NCI-H524 treated with DMSO at 0.1 percent for 48 hours (cell line): ENCODE data around the gene ARHGEF38.
"Not testable (repeated sequence)": the region's sequence is repeated elsewhere in the genome, so short reads cannot be mapped to it uniquely, and the experiment has no call there.

Experiments used
- DNase-seq: peaks from one replicate; lab custom pipeline; 2025; lab: John Stamatoyannopoulos, UW

The ARHGEF38 gene

GRCh38 chr4:105560421-105560848 lies 8.0 kb downstream of the ARHGEF38 start:
- no peak for DNase-seq

- no peak for DNase-seq
Measured at GRCh38 chr4:105563352-105563751, 10.9 kb downstream of the ARHGEF38 start.

- no peak for DNase-seq
Measured at GRCh38 chr4:105568584-105568983, 16.2 kb downstream of the ARHGEF38 start.

GRCh38 chr4:105569057-105569865 lies 16.8 kb downstream of the ARHGEF38 start:
- DNase-seq = no peak

DNA sequence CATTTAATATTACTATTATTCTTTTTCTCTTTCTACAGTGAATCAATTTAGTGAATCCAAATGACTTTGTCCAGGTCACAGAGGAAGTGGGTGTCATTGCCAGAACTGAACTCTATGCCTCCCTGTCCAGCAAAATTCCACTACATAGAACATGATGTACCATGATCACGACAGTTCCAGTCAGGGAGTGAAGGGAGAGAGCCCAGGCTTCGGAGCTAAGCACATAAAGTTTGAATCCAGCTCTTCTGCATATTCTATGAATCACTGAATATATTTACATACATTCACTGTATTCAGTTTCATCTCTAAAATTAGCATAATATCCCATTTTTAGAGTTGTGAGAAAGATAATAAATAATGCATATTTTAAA lies 17.4 kb downstream of the ARHGEF38 start:
- no peak for DNase-seq

GRCh38 chr4:105572296-105572695 lies 19.9 kb downstream of the ARHGEF38 start:
- no peak for DNase-seq

DNA sequence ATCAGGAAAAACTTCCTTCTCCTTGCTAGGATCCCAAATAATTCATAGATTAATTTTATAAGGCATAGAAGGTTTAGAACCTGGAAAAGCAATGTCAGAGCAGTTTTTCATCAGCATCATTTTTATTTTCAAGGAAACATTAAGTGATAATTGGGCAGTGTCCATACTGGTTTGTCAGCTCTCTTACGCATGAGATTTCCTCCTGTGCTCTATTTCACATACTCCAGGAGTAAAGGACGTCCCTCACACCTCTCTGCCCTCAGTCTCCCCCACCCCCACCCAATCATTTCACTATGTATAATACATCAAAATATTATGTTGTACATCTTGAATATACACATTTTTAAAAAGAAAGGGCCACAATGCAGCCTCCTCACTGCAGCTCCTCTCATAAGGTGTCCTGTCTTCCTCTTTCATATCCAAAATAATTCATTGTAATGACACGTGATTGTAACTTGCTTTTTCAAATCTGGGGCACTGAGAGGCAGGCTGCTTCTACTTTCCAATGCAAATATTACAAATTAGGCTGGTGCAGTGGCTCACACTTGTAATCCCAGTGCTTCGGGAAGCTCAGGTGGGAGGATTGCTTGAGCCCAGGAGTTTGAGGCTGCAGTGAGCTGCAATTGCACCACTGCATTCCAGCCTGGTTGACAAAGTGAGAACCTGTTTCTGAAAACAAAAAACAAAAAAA lies 34.4 kb downstream of the ARHGEF38 start:
- no peak for DNase-seq

DNA sequence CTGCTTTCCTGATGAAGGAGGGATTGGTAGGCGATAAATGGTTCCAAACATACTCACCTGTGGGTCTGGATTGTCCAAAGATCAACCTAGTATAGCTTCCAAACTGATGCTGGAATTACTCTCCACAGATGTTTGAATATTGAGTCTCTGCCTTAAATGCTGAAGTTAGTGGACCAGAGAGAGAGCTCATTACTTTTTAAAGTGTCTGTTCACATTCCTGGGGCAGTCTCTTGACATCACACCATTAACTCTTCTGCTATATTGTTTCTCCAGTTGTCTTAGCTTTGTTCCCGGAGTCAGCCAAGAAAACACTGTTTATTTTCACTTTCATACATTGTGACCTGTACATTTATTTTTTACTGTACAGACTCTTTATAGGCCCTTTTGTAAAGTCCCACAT lies 35.4 kb downstream of the ARHGEF38 start:
- no peak for DNase-seq

- DNase-seq = no peak
Measured at GRCh38 chr4:105588252-105588651, 35.8 kb downstream of the ARHGEF38 start.

GRCh38 chr4:105591573-105591972 lies 39.2 kb downstream of the ARHGEF38 start:
- DNase-seq = no peak

GRCh38 chr4:105594099-105595010 lies 41.9 kb downstream of the ARHGEF38 start:
- no peak for DNase-seq

DNA sequence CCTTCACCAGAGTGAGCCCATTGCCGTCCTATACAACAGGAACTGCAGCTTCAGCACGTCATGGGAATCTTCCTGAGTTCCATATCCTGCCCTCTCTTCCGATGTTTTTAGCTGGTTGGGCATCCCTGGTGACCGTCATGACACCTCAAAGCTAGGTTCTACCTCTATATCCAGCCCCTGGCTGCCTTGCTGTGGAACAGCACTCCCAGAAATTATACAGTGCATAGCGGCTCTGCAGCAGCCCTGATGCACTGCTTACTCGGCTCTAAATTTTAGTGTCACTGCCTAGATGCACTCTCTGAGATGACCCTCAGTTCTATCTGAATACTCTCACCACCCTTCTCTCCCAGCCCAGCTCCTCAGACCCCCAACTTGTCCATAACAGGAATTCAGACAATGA lies 44.3 kb downstream of the ARHGEF38 start:
- DNase-seq = no peak

- no peak for DNase-seq
Measured at GRCh38 chr4:105598052-105598451, 45.6 kb downstream of the ARHGEF38 start.

- no peak for DNase-seq
Measured at GRCh38 chr4:105598787-105599186, 46.4 kb downstream of the ARHGEF38 start.

DNA sequence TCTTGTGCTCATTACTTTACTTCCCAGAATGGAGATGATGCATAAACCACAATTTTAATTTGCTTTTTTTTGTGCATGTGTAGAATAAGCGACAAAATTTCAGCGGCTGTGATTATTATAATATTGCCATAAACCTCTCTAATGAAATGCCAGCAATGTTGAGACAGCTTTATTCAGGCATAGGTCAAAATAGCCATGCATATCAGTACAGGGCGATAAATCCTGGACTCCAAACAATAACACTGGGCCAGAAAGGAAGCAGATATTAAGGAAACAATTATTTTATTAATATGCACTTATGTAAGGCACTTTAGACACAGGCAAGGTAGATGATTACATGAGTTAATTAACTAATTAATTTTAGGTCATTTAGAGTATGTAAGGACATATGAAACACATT lies 47.1 kb downstream of the ARHGEF38 start:
- no peak for DNase-seq

DNA sequence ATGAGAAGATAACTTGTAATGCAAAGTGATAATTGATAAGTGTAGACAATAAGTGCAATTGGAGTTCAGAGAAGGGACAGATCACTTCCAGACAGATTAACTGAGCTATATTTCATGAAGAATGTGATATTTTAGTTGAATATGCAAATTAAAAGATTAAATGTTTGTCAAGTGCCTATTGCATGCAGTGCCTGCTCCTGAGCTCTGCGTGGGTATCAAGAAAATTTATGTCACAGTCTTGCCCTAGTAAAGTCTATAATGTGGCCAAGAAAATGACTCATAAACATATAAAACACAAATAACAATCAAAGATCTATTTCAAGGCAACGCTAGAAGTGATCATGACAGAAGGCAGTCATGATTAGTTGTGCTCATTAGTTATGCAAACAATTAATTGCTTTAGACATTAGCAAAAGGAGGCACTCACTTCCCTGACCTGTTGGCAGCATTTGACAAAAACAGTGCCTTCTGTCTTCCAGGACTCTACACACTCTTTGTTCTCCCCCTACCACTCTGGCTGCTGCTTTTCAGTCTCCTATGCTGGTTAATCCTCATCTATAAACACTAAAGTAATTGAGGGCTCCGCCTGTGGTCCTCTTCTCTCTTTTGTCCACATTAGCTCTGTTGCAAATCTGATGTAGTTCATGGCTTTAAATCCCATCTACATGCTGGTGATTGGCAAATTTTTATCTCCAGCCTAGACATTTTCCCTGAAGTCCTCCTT lies 47.7 kb downstream of the ARHGEF38 start:
- no peak for DNase-seq

DNA sequence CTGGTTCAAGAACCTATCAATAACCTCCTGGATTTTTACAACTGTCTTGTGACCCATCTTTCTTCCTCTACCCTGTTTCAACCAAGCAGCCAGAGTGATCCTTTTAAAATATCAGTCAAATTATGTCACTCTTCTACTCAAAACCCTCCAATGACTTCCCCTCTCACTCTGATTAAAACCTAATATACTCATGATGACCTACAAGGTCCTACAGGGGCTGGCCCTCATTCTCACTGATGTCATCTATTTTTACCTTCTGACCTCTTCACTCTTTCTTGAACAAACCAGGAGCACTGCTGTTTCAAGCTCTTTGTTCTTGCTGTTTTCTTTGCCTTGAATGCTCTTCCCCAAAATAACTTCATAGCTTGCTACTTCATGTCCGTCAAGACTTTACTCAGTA lies 48.5 kb downstream of the ARHGEF38 start:
- no peak for DNase-seq

DNA sequence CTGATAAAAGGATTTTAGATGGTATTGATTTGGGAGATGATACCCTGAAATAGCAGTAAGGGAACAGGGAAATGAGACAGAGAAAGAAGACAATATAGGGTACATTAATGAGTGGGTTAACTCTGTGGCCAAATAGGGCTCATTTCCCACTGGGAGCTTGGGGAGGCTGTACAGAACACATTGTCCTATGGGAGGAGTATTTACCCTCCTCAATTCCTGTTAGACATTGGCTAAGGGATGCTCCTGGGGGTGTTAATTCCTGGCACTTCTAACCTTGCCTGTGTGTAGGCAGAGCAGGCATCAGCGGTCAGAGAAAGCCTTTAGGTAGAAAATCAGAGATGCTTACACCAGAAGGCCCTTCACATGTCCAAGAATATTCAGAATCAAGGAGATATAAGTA lies 49.0 kb downstream of the ARHGEF38 start:
- DNase-seq = no peak

DNA sequence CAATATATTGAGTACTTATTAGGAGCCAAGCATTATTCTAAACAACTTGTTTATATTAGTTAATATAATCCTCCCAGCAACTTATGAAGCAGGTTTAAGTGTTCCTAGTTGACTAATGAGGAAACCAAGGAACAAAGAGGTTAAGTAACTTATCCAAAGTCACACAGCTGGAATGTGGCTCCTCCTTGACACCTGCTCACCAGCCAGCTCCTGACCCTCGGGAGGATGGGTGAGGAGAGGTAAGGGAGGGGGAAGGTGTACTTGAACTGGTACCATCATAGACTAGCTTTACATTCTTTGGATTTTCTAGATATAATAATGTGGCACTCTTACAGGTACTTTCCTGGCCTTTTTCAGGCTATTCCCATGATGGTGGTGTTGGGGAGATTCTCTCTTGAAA lies 50.7 kb downstream of the ARHGEF38 start:
- DNase-seq = no peak

DNA sequence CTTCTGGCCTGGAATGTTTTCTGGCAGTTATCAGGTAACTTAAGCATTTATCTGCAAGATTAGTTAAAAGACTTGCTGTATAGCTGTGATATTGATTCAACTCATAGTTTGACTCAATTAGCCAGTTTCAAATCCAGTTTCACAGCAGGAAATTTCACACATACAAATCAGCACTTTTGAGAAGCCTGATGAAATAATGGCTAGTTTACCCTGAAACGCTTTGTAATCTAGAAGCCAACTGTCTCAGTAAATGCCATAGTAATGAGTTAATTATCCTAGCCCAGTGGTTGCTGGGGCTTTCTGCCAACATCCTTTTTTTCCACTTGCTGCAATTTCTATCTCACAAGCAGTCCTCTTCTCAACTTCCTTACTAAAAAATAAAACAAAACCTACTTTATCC lies 53.1 kb downstream of the ARHGEF38 start:
- DNase-seq = no peak

DNA sequence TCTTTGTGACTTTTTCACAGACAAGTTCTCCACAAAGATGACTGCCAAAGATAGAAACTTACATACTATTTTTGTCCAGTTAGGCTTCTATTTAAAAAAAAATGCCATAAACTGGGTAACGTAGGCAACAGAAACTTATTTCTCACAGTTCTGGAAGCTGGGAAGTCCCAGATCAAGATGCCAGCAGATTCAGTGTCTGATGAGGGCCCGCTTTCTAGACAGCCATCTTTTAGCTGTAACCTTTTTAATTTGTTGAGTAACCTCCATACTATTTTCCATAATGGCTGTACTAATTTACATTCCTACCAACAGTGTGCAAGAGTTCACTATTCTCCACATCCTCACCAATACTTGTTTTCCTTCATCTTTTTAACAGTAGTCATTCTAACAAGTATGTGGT lies 55.5 kb downstream of the ARHGEF38 start:
- no peak for DNase-seq

- not testable (repeated sequence) for DNase-seq
Measured at GRCh38 chr4:105609819-105610218, 57.4 kb downstream of the ARHGEF38 start.
